CD4-positive, alpha-beta memory T cell (primary cell): ENCODE results near the gene GPR132. TPM values are rescaled to one million over a fixed set of nuclear protein-coding genes. Genes with fewer than 3 reads are reported as not detected.
"Not testable (repeated sequence)": the region's sequence is repeated elsewhere in the genome, so short reads cannot be mapped to it uniquely, and the experiment has no call there.

Experiments used
- CTCF ChIA-PET: fragments of 350-600 bp; sonication (Branson Sonifier 250); formaldehyde crosslinking; loops from one replicate; lab custom pipeline; 2021; ENCODE audit warnings: inconsistent platforms; ENCODE audit not compliant: partially characterized antibody; lab: Charles Lee
- POLR2A ChIA-PET: fragments of 350-600 bp; sonication (Branson Sonifier 250); formaldehyde crosslinking; loops from one replicate; lab custom pipeline; 2021; ENCODE audit not compliant: partially characterized antibody; lab: Charles Lee
- DNase-seq, 5 donors: peaks; one replicate each; pipeline versions ENCODE4 v3.0.0 to v3.0.0-alpha.2; 2020 to 2022; ENCODE audit warnings: mixed read lengths in 1 of 5
- H3K27ac ChIP-seq: one replicate; pipeline ENCODE4 v1.7.0; 2013; ENCODE audit warnings: low read depth, low read length
- H3K27me3 ChIP-seq: 2 replicates; pipeline ENCODE4 v1.7.0; 2013; ENCODE audit warnings: mild to moderate bottlenecking, low read length, moderate library complexity; ENCODE audit not compliant: insufficient read depth
- H3K36me3 ChIP-seq: 2 replicates; pipeline ENCODE4 v1.7.0; 2013; ENCODE audit warnings: mild to moderate bottlenecking, low read length, moderate library complexity; ENCODE audit not compliant: insufficient read depth
- H3K4me1 ChIP-seq: 2 replicates; pipeline ENCODE4 v1.7.0; 2013; ENCODE audit warnings: mild to moderate bottlenecking, low read length, moderate library complexity; ENCODE audit not compliant: insufficient read depth
- H3K4me3 ChIP-seq, 2 donors: one replicate each; pipeline ENCODE4 v1.7.0; 2013; ENCODE audit warnings: low read length in 2 of 2, mild to moderate bottlenecking in 1 of 2
- H3K9me3 ChIP-seq, 2 donors: one replicate each; pipeline ENCODE4 v1.7.0; 2013; ENCODE audit warnings: low read length in 2 of 2, control low read depth in 1 of 2; ENCODE audit not compliant: control insufficient read depth in 1 of 2
- H3K27ac Mint-ChIP-seq, 7 donors: one replicate each; pipeline ENCODE4 v1.8.0; 2020 to 2021; ENCODE audit warnings: mixed read lengths in 7 of 7, mild to moderate bottlenecking in 6 of 7, inconsistent platforms in 3 of 7, moderate library complexity in 3 of 7
- H3K27me3 Mint-ChIP-seq, 2 donors: one replicate each; pipeline ENCODE4 v1.8.0; 2020 to 2021; ENCODE audit warnings: mixed read lengths in 2 of 2
- H3K36me3 Mint-ChIP-seq, 2 donors: one replicate each; pipeline ENCODE4 v1.8.0; 2020 to 2021; ENCODE audit warnings: mixed read lengths in 2 of 2, inconsistent platforms in 1 of 2, mild to moderate bottlenecking in 1 of 2
- H3K4me1 Mint-ChIP-seq, 4 donors: one replicate each; pipeline ENCODE4 v1.8.0; 2020 to 2021; ENCODE audit warnings: mixed read lengths in 4 of 4, mild to moderate bottlenecking in 1 of 4
- H3K4me3 Mint-ChIP-seq, 8 donors: one replicate each; pipeline ENCODE4 v1.8.0; 2020 to 2021; ENCODE audit warnings: mixed read lengths in 8 of 8, mild to moderate bottlenecking in 7 of 8, moderate library complexity in 6 of 8, inconsistent platforms in 3 of 8
- H3K9me3 Mint-ChIP-seq, 8 donors: one replicate each; pipeline ENCODE4 v1.8.0; 2020 to 2021; ENCODE audit warnings: mixed read lengths in 8 of 8, mild to moderate bottlenecking in 5 of 8, inconsistent platforms in 3 of 8, moderate library complexity in 1 of 8
- intact Hi-C: fragments of 100-400 bp; cut with micrococcal nuclease; formaldehyde crosslinking; loops from one replicate; pipeline ENCODE4 v1.15.1; 2023
- polyA plus RNA-seq, 2 donors: library from polyadenylated mRNA; unstranded; fragments of 300-500 nt; fragmentation: Illumina TruSeq; gene quantifications; one replicate each; pipeline ENCODE4 v1.2.3, GENCODE V29; 2021
- total RNA-seq, 2 experiments: library from RNA; stranded (reverse); gene quantifications; one replicate each; pipeline ENCODE4 v1.2.3, GENCODE V29; 2021

GPR132 gene
- 10 to 100 TPM; 47.3 to 49.2 TPM for total RNA-seq
- 10 to 100 TPM in 1 of 2 donors, 1 to 10 TPM in 1; 4.9 to 40.0 TPM for polyA plus RNA-seq

GRCh38 chr14:105065280-105066228, at the start of gene GPR132:
Gene GPR132 (minus strand): TSS chr14:105065430. CDS start chr14:105055420, 10,010 bp downstream.
- Histone ChIP-seq H3K9me3 (no peaks in the 10 kb centered on the region), H3K27ac (peak within 1 kb of the TSS; percentile 93), H3K4me1 (peaks cover 91% of the 10 kb centered on the region), H3K36me3 (no peaks in the 10 kb centered on the region), H3K4me3 (peak within 1 kb of the TSS; percentile 89 to 97), H3K27me3 (no peaks in the 10 kb centered on the region)
- H3K4me3 Mint-ChIP-seq, result peak within 1 kb of the TSS; percentile 89 to 97 (median 95)
- peak; percentile 93 to 99 (median 96) for DNase-seq
- H3K36me3 Mint-ChIP-seq, result peaks cover 0 to 13% of the 10 kb centered on the region in 2 donors
- intact Hi-C loops, result loop anchor here (1.0 to 2.0 kb wide), 3 partner anchors 21 to 425 kb away; partner anchors contain the start of genes CDCA4 and TEDC1
- no peaks in the 10 kb centered on the region for H3K9me3 Mint-ChIP-seq
- peak within 1 kb of the TSS; percentile 92 to 100 (median 99) for H3K27ac Mint-ChIP-seq
- ChIA-PET CTCF (interaction anchor here (0.8 to 12.3 kb wide), 8 partner anchors 10 to 90 kb away, joined by 3 to 163 read pairs (median 4); partner anchors contain the start of gene CDCA4), POLR2A (interaction anchor here (0.7 to 12.5 kb wide), 22 partner anchors 8 to 425 kb away, joined by 3 to 230 read pairs (median 6); partner anchors contain the start of genes BRF1, CDCA4, CLBA1 and PACS2)
- no peaks in the 10 kb centered on the region for H3K27me3 Mint-ChIP-seq
- peaks cover 34 to 85% (median 62%) of the 10 kb centered on the region in 4 donors for H3K4me1 Mint-ChIP-seq

GRCh38 chr14:105109243-105109642, 44.0 kb upstream of the GPR132 start:
- H3K4me1 ChIP-seq, H3K27ac Mint-ChIP-seq, intact Hi-C loops, H3K4me3 ChIP-seq, H3K36me3 ChIP-seq, POLR2A ChIA-PET, H3K27ac ChIP-seq, H3K9me3 Mint-ChIP-seq, H3K4me1 Mint-ChIP-seq, H3K9me3 ChIP-seq, DNase-seq, H3K4me3 Mint-ChIP-seq, CTCF ChIA-PET, H3K36me3 Mint-ChIP-seq, H3K27me3 ChIP-seq: not testable (repeated sequence)
- peaks cover 15 to 16% of the 10 kb centered on the region in 2 donors for H3K27me3 Mint-ChIP-seq

GRCh38 chr14:105108516-105108864, 43.3 kb upstream of the GPR132 start:
- peaks cover 18 to 23% of the 10 kb centered on the region in 2 donors for H3K27me3 Mint-ChIP-seq
- ChIA-PET POLR2A (no interaction called here), CTCF (interaction anchor here (0.9 to 1.4 kb wide), 2 partner anchors 18 to 235 kb away, joined by 3 read pairs; no protein-coding TSS in a partner anchor)
- peaks cover 0 to 5% (median under 1%) of the 10 kb centered on the region in 8 donors for H3K9me3 Mint-ChIP-seq
- Histone ChIP-seq H3K27ac (no peak overlapping the region), H3K27me3 (no peaks in the 10 kb centered on the region), H3K36me3 (no peaks in the 10 kb centered on the region), H3K4me1 (no peaks in the 10 kb centered on the region), H3K4me3 (no peak overlapping the region), H3K9me3 (no peaks in the 10 kb centered on the region)
- no peak for DNase-seq
- H3K4me1 Mint-ChIP-seq, result peaks cover 0 to 5% (median 4%) of the 10 kb centered on the region in 4 donors
- H3K27ac Mint-ChIP-seq, result no peak overlapping the region
- peaks cover 0 to 6% of the 10 kb centered on the region in 2 donors for H3K36me3 Mint-ChIP-seq
- no peak overlapping the region for H3K4me3 Mint-ChIP-seq
- intact Hi-C loops, result no loop called here

GRCh38 chr14:105107781-105108515, 42.7 kb upstream of the GPR132 start:
- Mint-ChIP-seq H3K4me3 (no peak overlapping the region), H3K27ac (no peak overlapping the region), H3K4me1 (peaks cover 0 to 5% (median 4%) of the 10 kb centered on the region in 4 donors), H3K9me3 (peaks cover 0 to 5% (median under 1%) of the 10 kb centered on the region in 8 donors), H3K36me3 (peaks cover 0 to 7% of the 10 kb centered on the region in 2 donors), H3K27me3 (peaks cover 20 to 24% of the 10 kb centered on the region in 2 donors)
- Histone ChIP-seq H3K27ac (no peak overlapping the region), H3K4me3 (no peak overlapping the region), H3K4me1 (no peaks in the 10 kb centered on the region), H3K9me3 (no peaks in the 10 kb centered on the region), H3K36me3 (no peaks in the 10 kb centered on the region), H3K27me3 (no peaks in the 10 kb centered on the region)
- ChIA-PET POLR2A (interaction anchor here (0.6 kb wide), 1 partner anchor 9 kb away, joined by 4 read pairs; no protein-coding TSS in a partner anchor), CTCF (interaction anchor here (0.7 to 1.4 kb wide), 3 partner anchors 18 to 236 kb away, joined by 3 read pairs; no protein-coding TSS in a partner anchor)
- intact Hi-C loops, result no loop called here
- no peak for DNase-seq

- Histone ChIP-seq H3K9me3 (no peaks in the 10 kb centered on the region), H3K4me1 (no peaks in the 10 kb centered on the region), H3K36me3 (no peaks in the 10 kb centered on the region), H3K4me3 (no peak overlapping the region), H3K27ac (no peak overlapping the region), H3K27me3 (no peaks in the 10 kb centered on the region)
- Mint-ChIP-seq H3K36me3 (peaks cover 0 to 7% of the 10 kb centered on the region in 2 donors), H3K4me3 (no peak overlapping the region), H3K27ac (no peak overlapping the region), H3K9me3 (peaks cover 0 to 5% (median under 1%) of the 10 kb centered on the region in 8 donors), H3K4me1 (peaks cover 0 to 5% (median 4%) of the 10 kb centered on the region in 4 donors), H3K27me3 (peaks cover 24 to 25% of the 10 kb centered on the region in 2 donors)
- DNase-seq, result no peak
- ChIA-PET CTCF (interaction anchor here (0.7 to 1.4 kb wide), 3 partner anchors 17 to 236 kb away, joined by 3 read pairs; no protein-coding TSS in a partner anchor), POLR2A (no interaction called here)
- intact Hi-C loops, result no loop called here
These were observed 42.1 kb upstream of the GPR132 start for GRCh38 chr14:105107351-105107750.

GRCh38 chr14:105105158-105105557, 39.9 kb upstream of the GPR132 start:
- peaks cover 28 to 30% of the 10 kb centered on the region in 2 donors for H3K27me3 Mint-ChIP-seq
- H3K27ac Mint-ChIP-seq, result no peak overlapping the region
- Histone ChIP-seq H3K4me3 (no peak overlapping the region), H3K9me3 (no peaks in the 10 kb centered on the region), H3K27ac (no peak overlapping the region), H3K36me3 (no peaks in the 10 kb centered on the region), H3K27me3 (peaks cover 5% of the 10 kb centered on the region), H3K4me1 (no peaks in the 10 kb centered on the region)
- ChIA-PET CTCF (interaction anchor here (1.2 kb wide), 1 partner anchor 60 kb away, joined by 3 read pairs; no protein-coding TSS in a partner anchor), POLR2A (no interaction called here)
- intact Hi-C loops, result no loop called here
- H3K4me1 Mint-ChIP-seq, result peaks cover 0 to 5% (median 4%) of the 10 kb centered on the region in 4 donors
- no peak for DNase-seq
- no peak overlapping the region for H3K4me3 Mint-ChIP-seq
- peaks cover 0 to 7% of the 10 kb centered on the region in 2 donors for H3K36me3 Mint-ChIP-seq
- peaks cover 0 to 5% (median 1%) of the 10 kb centered on the region in 8 donors for H3K9me3 Mint-ChIP-seq
